Measurements from ENCODE around the gene TMC5. TPM values are rescaled to one million over a fixed set of nuclear protein-coding genes. Genes with fewer than 3 reads are reported as not detected.

The TMC5 gene
- total RNA-seq, 1 donor, result not detected

GRCh38 chr16:19525385-19525723 lies 107.7 kb downstream of the TMC5 start:
- no peak for DNase-seq (ENCODE audit: low read depth in 2 of 3, low spot score in 2 of 3)

GRCh38 chr16:19527161-19527560 lies 109.5 kb downstream of the TMC5 start:
- no peak for DNase-seq (ENCODE audit: low read depth in 2 of 3, low spot score in 2 of 3)

GRCh38 chr16:19528666-19529065 lies 111.0 kb downstream of the TMC5 start:
- DNase-seq (ENCODE audit: low read depth in 2 of 3, low spot score in 2 of 3), result no peak

GRCh38 chr16:19532601-19533000 lies 114.9 kb downstream of the TMC5 start:
- DNase-seq (ENCODE audit: low read depth in 2 of 3, low spot score in 2 of 3), result no peak

GRCh38 chr16:19540241-19540970 lies 122.7 kb downstream of the TMC5 start:
- no peak for DNase-seq (ENCODE audit: low read depth in 2 of 3, low spot score in 2 of 3)

- DNase-seq (ENCODE audit: low read depth in 2 of 3, low spot score in 2 of 3), result no peak
Measured at GRCh38 chr16:19542138-19542821, 124.6 kb downstream of the TMC5 start.

GRCh38 chr16:19543278-19543996 lies 125.8 kb downstream of the TMC5 start:
- peak in 1 of 3 donors; percentile 34 for DNase-seq (ENCODE audit: low read depth in 2 of 3, low spot score in 2 of 3)

GRCh38 chr16:19548144-19548543 lies 130.5 kb downstream of the TMC5 start:
- DNase-seq (ENCODE audit: low read depth in 2 of 3, low spot score in 2 of 3), result no peak

Other genes starting within 250 kb of the TMC5 start
- 0.27 TPM for gene SYT17, start 249.6 kb upstream of the TMC5 start, total RNA-seq
- gene CLEC19A, start 132.2 kb upstream of the TMC5 start, total RNA-seq, result not detected
- gene GDE1, start 104.2 kb downstream of the TMC5 start, total RNA-seq, result 27.7 TPM
- 8.9 TPM for gene CCP110, start 106.1 kb downstream of the TMC5 start, total RNA-seq
- 27.5 TPM for gene VPS35L, start 137.8 kb downstream of the TMC5 start, total RNA-seq